Activated T-cell treated with anti-CD3 and anti-CD28 coated beads, Interleukin-2, amount 50 U/mL, for 72 hours (primary cell): ENCODE measurements around the gene KRT14. TPM values are rescaled to one million over a fixed set of nuclear protein-coding genes. Genes with fewer than 3 reads are reported as not detected.
"Not testable (repeated sequence)": the region's sequence is repeated elsewhere in the genome, so short reads cannot be mapped to it uniquely, and the experiment has no call there.

Experiments used
- ATAC-seq, 2 donors: fragments of 150-1000 bp; cut with Tn5 transposase; replicated peaks in 1 of 2; 2 replicates each; pipeline ENCODE4 v1.10.0; 2021; ENCODE audit warnings: moderate library complexity in 2 of 2, mild to moderate bottlenecking in 1 of 2
- DNase-seq, 2 donors: peaks; one replicate each; pipeline ENCODE4 v3.0.0; 2021 to 2022; ENCODE audit warnings: mixed read lengths in 1 of 2
- H3K27ac Mint-ChIP-seq: one replicate; pipeline ENCODE4 v1.8.0; 2022; ENCODE audit warnings: mild to moderate bottlenecking, moderate library complexity, mixed read lengths
- H3K27me3 Mint-ChIP-seq: one replicate; pipeline ENCODE4 v1.8.0; 2022; ENCODE audit warnings: low read depth, mixed read lengths
- H3K36me3 Mint-ChIP-seq, 2 donors: one replicate each; pipeline ENCODE4 v1.8.0; 2022; ENCODE audit warnings: mixed read lengths in 2 of 2, mild to moderate bottlenecking in 1 of 2; ENCODE audit not compliant: insufficient read depth in 2 of 2
- H3K4me1 Mint-ChIP-seq: one replicate; pipeline ENCODE4 v1.8.0; 2022; ENCODE audit warnings: low read depth, mixed read lengths
- H3K4me3 Mint-ChIP-seq, 2 donors: one replicate each; pipeline ENCODE4 v1.8.0; 2022; ENCODE audit warnings: mild to moderate bottlenecking in 2 of 2, mixed read lengths in 2 of 2, moderate library complexity in 2 of 2
- H3K9me3 Mint-ChIP-seq, 2 donors: one replicate each; pipeline ENCODE4 v1.8.0; 2022; ENCODE audit warnings: mixed read lengths in 2 of 2
- total RNA-seq, 2 donors: library from RNA; stranded (reverse); gene quantifications; one replicate each; pipeline ENCODE4 v1.2.3, GENCODE V29; 2022

KRT14 gene
- total RNA-seq, 2 donors from 2014 or later = not detected

- ATAC-seq = no peak
- Mint-ChIP-seq H3K36me3 (no peaks in the 10 kb centered on the region), H3K9me3 (no peaks in the 10 kb centered on the region), H3K4me1 (no peaks in the 10 kb centered on the region), H3K27me3 (no peaks in the 10 kb centered on the region), H3K27ac (no peak overlapping the region), H3K4me3 (no peak overlapping the region)
- DNase-seq = no peak
These were observed 32.6 kb upstream of the KRT14 start for GRCh38 chr17:41619036-41619926.

- DNase-seq (no peak), ATAC-seq (no peak)
- no peak overlapping the region for H3K4me3 Mint-ChIP-seq
- no peak overlapping the region for H3K27ac Mint-ChIP-seq
- no peaks in the 10 kb centered on the region for H3K4me1 Mint-ChIP-seq
- H3K9me3 Mint-ChIP-seq = no peaks in the 10 kb centered on the region
- H3K36me3 Mint-ChIP-seq = no peaks in the 10 kb centered on the region
- H3K27me3 Mint-ChIP-seq = no peaks in the 10 kb centered on the region
These were observed 31.8 kb upstream of the KRT14 start for GRCh38 chr17:41618341-41619035.

GRCh38 chr17:41617698-41618097, 31.0 kb upstream of the KRT14 start:
- H3K27ac Mint-ChIP-seq = no peak overlapping the region

GRCh38 chr17:41617136-41617535, 30.4 kb upstream of the KRT14 start:
- Mint-ChIP-seq H3K36me3 (no peaks in the 10 kb centered on the region), H3K4me3 (no peak overlapping the region), H3K27me3 (no peaks in the 10 kb centered on the region), H3K4me1 (no peaks in the 10 kb centered on the region), H3K9me3 (no peaks in the 10 kb centered on the region), H3K27ac (no peak overlapping the region)
- ATAC-seq (no peak), DNase-seq (no peak)

More at GRCh38 chr17:41617698-41618097, 31.0 kb upstream of the KRT14 start:
- ATAC-seq (no peak), DNase-seq (no peak)
- no peaks in the 10 kb centered on the region for H3K4me1 Mint-ChIP-seq
- no peaks in the 10 kb centered on the region for H3K36me3 Mint-ChIP-seq
- no peaks in the 10 kb centered on the region for H3K27me3 Mint-ChIP-seq
- H3K4me3 Mint-ChIP-seq = no peak overlapping the region
- H3K9me3 Mint-ChIP-seq = no peaks in the 10 kb centered on the region

GRCh38 chr17:41616486-41616885, 29.8 kb upstream of the KRT14 start:
- not testable (repeated sequence) for H3K9me3 Mint-ChIP-seq, DNase-seq, H3K36me3 Mint-ChIP-seq, H3K4me1 Mint-ChIP-seq, H3K4me3 Mint-ChIP-seq, H3K27me3 Mint-ChIP-seq, ATAC-seq, H3K27ac Mint-ChIP-seq

GRCh38 chr17:41615454-41615853, 28.8 kb upstream of the KRT14 start:
- Mint-ChIP-seq H3K4me1 (no peaks in the 10 kb centered on the region), H3K27me3 (no peaks in the 10 kb centered on the region), H3K9me3 (no peaks in the 10 kb centered on the region), H3K27ac (no peak overlapping the region), H3K36me3 (no peaks in the 10 kb centered on the region), H3K4me3 (no peak overlapping the region)
- ATAC-seq (no peak), DNase-seq (no peak)

- H3K27me3 Mint-ChIP-seq, H3K27ac Mint-ChIP-seq, H3K9me3 Mint-ChIP-seq, DNase-seq, ATAC-seq, H3K4me1 Mint-ChIP-seq, H3K36me3 Mint-ChIP-seq, H3K4me3 Mint-ChIP-seq: not testable (repeated sequence)
These were observed 28.1 kb upstream of the KRT14 start for GRCh38 chr17:41614767-41615166.

- H3K9me3 Mint-ChIP-seq = no peaks in the 10 kb centered on the region
- H3K36me3 Mint-ChIP-seq = no peaks in the 10 kb centered on the region
- ATAC-seq (no peak), DNase-seq (no peak)
- no peaks in the 10 kb centered on the region for H3K4me1 Mint-ChIP-seq
- peaks cover 10% of the 10 kb centered on the region for H3K27me3 Mint-ChIP-seq
- no peak overlapping the region for H3K27ac Mint-ChIP-seq
- no peak overlapping the region for H3K4me3 Mint-ChIP-seq
These were observed 27.4 kb upstream of the KRT14 start for GRCh38 chr17:41614098-41614497.

- Mint-ChIP-seq H3K4me1 (no peaks in the 10 kb centered on the region), H3K9me3 (no peaks in the 10 kb centered on the region), H3K36me3 (no peaks in the 10 kb centered on the region), H3K4me3 (no peak overlapping the region), H3K27ac (no peak overlapping the region), H3K27me3 (peaks cover 16% of the 10 kb centered on the region)
- DNase-seq (no peak), ATAC-seq (no peak)
These were observed 26.8 kb upstream of the KRT14 start for GRCh38 chr17:41613277-41614082.

- H3K27me3 Mint-ChIP-seq = peaks cover 16% of the 10 kb centered on the region
- not testable (repeated sequence) for ATAC-seq, H3K9me3 Mint-ChIP-seq, H3K4me3 Mint-ChIP-seq, H3K4me1 Mint-ChIP-seq, DNase-seq, H3K27ac Mint-ChIP-seq, H3K36me3 Mint-ChIP-seq
These were observed 25.9 kb upstream of the KRT14 start, which contains the start of gene KRT16 for GRCh38 chr17:41612376-41613160. Gene KRT16 (minus strand): TSS chr17:41612767. CDS start chr17:41612688, 79 bp downstream.

GRCh38 chr17:41610965-41611640, 24.4 kb upstream of the KRT14 start:
- Mint-ChIP-seq H3K36me3 (peaks cover 8 to 9% of the 10 kb centered on the region in 2 donors), H3K4me1 (no peaks in the 10 kb centered on the region), H3K9me3 (peaks cover 8 to 12% of the 10 kb centered on the region in 2 donors), H3K27ac (no peak overlapping the region), H3K4me3 (no peak overlapping the region), H3K27me3 (peaks cover 16% of the 10 kb centered on the region)
- no peak for DNase-seq
- ATAC-seq = no peak

GRCh38 chr17:41610061-41610517, 23.4 kb upstream of the KRT14 start:
- not testable (repeated sequence) for H3K4me1 Mint-ChIP-seq, H3K4me3 Mint-ChIP-seq, DNase-seq, ATAC-seq, H3K27ac Mint-ChIP-seq
- peaks cover 16% of the 10 kb centered on the region for H3K27me3 Mint-ChIP-seq
- H3K9me3 Mint-ChIP-seq = peaks cover 11 to 16% of the 10 kb centered on the region in 2 donors
- H3K36me3 Mint-ChIP-seq = peaks cover 10 to 13% of the 10 kb centered on the region in 2 donors
